ENCODE results near the gene CLCF1.

CLCF1 gene

DNA sequence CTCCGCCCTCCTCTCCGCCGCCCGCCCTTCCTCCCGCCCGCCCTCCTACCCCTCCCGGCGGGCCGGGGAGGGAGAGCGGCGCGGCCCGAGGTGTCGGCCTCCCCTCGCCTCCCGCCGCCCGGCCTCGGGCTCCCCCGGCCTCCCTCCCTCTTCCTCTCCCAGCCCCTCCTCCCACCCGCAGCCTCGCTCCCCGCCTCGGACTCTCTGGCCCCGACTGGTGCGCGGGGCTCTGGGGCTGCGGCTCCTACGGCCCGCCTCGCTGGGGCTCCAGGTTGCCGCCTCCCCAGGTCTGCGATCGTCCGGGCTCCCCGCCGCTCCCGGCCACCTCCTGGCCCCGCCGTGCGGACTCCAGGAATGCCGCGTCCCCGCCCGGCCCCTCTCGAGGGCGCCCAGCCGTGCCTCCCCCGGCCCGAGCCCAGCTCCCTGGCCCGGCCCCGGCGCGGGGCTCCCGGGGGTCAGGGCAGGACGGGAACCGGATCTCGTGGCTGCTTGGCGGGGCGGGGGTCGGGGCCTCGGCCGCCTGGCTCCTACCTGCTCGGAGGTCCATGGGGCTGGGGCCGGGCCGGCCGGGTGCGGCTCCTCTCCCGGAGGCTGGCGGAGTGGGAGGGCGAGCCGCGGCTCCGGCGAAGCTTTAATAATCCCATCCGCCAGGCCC, at the start of gene CLCF1:
Gene CLCF1 (minus strand): TSS at position 606 of the 655 bp plus-strand sequence. CDS start 59 bp downstream, at position 547.
- DNase-seq (ENCODE audit: low read depth, low spot score), result no peak
- H3K27ac ChIP-seq, result peak within 1 kb of the TSS; percentile 94

DNA sequence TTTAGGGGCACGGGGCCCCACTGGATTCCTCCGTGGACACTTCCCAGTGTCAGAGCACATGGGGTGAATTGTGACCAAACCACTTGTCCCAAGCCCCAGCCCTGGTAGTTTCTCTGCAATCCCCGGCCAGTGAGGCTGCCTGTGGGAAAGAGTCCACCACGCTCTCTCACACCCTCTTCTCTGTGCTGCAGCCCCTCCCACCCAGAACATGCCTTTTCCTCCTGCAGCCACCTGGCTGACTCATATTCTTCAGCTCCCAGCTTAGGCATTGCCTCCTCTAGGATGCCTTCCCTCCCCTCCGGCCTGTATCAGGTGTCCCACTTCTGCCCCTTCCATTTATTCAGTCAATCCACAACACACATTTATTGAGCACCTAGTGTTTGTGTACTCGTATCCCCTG, 49.5 kb upstream of the CLCF1 start:
- H3K27ac ChIP-seq, result no peak overlapping the region
- DNase-seq (ENCODE audit: low read depth, low spot score), result peak; percentile 31

DNA sequence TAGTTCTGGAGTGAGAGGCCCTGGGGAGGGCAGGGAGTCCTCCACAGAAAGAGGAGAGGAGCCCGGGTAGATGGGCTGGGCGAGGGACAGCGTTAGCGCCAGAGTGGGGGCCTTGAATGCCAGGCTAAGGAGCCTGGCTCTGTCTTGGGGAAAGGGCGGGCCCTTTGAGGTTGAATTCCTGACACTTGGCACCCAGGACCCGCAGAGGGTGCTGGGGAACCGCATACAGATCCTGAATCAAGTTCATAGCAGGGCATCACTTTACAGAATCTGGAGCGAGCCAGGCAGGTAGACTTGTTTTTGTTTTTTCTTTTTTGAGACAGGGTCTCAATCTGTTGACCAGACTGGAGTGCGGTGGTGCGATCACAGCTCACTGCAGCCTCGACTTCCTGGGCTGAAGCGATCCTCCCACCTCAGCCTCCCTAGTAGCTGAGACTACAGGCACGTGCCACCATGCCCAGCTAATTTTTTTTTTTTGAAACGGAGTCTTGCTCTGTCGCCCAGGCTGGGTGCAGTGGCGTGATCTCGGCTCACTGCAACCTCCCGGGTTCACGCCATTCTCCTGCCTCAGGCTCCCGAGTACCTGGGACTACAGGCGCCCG, 48.1 kb upstream of the CLCF1 start:
- DNase-seq (ENCODE audit: low read depth, low spot score), result no peak
- no peak overlapping the region for H3K27ac ChIP-seq

DNA sequence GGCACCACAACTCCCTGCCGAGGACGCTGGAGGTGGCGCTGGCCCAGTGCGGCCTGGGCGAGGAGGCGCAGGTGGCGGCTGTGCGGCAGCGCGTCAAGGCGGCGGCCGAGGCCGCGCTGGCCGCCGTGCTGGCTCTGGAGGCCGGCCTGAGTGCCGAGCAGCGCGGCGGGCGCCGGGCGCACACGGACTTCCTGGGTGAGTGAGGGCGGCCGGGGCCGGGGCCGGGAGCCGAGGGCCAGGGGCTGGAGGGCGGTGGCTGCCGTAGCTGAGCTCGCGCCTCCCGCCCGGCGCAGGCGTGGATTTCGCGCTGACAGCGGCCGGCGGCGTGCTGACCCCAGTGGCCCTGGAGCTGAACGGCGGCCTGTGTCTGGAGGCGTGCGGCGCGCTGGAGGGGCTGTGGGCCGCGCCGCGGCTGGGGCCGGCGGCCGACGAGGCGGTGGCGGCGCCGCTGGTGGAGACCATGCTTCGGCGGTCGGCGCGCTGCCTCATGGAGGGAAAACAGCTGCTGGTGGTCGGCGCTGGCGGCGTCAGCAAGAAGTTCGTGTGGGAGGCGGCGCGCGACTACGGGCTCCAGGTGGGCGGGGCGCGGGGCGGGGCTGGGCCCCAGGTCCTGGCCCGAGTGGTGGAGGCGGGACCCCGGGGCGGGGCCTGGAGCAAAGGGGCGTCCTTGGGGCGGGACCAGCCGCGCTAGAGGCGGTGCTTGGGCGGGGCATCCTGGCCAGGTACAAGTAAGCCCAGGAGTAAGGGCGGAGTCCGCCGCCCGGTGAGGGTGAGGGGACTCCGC, 47.4 kb upstream of the CLCF1 start:
- peak; percentile 33 for DNase-seq (ENCODE audit: low read depth, low spot score)
- H3K27ac ChIP-seq, result peak overlapping the region; percentile 38

DNA sequence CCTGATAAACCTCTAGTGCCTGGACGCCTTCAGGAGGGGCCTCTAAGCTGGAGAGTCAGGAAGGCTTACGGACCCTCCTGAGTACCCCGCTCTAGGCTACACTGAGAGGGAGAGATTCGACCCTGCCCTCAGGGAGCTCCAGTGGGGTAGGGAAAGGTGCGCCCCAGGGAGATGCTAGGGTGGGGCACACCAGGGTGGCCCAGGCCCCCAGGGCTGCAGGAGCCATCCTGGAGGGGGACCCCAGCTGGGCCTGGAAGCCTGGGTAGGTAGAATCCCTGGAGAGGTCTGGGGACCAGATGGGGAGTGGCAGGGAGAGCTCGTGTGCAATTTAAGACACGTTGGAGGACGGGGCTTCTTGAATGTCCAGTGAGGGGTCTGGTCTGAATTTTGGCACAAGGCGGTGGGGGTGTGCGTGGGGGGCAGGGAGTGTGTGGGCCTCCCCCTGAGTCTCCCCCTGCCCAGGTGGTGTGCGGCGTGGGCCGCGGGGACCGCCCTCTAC, 46.8 kb upstream of the CLCF1 start:
- no peak for DNase-seq (ENCODE audit: low read depth, low spot score)
- H3K27ac ChIP-seq, result peak overlapping the region; percentile 38

DNA sequence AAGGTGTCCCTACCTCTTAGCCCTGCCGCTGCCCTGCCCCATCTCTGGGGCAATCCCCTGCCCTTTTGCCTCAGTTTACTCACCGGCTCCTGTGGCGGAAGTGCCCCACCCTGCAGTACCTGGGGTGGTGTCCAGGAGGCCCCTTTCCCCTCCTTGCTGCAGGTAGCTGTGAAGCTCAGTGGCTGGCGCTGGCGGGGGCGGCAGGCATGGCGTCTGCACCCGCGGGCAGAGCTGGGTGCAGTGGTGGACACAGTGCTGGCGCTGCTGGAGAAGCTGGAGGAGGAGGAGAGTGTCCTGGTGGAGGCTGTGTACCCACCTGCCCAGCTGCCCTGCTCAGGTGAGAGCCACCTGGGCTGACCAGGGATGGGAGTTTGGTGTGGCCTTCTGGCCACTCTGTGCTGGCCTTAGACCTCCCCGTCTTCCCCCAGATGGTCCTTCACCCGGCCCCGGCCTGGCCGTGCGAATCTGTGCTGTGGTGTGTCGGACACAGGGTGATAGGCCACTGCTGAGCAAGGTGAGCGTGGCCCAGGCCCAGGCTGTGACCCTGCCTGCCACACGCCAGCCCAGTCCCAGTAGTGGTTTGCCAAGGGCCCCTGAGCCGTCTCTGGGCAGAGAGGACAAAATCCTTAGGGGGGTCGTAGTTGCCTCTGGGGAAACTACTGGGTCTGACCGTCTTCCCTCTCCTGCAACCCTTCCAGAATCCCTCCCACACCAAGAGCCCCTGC, 46.1 kb upstream of the CLCF1 start:
- H3K27ac ChIP-seq, result no peak overlapping the region
- DNase-seq (ENCODE audit: low read depth, low spot score), result no peak

DNA sequence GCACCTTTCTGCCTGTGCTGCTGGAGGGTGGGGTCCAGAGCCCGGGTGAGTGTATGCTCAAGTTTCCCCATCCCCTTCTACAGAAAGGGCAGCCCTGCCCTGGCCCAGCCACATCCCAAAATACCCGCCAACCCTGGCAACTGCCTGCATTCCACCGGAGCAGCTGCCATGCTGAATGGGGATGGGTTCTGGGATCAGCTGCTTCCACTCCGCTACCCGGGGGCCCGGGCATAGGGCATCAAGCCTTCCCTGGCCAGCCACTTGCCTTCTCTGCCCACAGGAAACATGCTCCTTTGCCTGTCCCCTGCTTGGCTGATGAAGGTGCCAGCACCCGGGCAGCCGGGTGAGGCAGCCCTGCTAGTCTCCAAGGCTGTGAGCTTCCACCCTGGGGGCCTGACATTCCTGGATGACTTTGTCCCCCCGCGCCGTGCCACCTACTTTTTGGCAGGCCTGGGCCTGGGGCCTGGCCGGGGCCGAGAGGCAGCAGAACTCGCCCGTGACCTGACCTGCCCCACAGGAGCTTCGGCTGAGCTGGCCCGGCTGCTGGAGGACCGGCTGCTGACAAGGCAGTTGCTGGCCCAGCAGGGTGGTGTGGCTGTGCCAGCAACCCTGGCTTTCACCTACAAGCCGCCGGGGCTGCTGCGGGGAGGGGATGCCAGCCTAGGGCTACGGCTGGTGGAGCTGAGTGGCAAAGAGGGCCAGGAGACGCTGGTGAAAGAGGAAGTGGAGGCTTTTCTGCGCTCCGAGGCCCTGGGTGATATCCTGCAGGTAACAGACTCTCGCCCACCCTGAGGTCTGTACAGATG, 45.3 kb upstream of the CLCF1 start:
- H3K27ac ChIP-seq, result no peak overlapping the region
- no peak for DNase-seq (ENCODE audit: low read depth, low spot score)

DNA sequence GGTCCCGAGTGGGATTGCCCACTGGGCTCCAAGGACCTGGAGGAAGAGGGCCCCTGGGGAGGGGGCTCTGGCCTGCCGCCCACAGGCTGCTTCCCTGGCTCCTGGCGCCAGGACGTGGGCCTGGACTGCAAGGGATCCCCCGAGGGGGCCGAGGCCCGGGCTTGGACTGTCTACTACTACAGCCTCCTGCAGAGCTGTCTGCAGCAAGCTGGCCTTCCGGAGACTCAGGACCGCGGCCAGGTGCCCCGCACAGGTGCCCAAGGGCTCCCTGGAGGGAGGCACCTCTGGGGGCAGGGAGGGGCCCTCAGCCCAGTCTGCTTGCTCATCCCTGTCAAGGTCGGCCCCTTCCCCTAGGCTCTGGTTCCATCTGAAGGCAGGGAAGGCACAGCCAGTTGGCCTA, 44.0 kb upstream of the CLCF1 start:
- no peak for DNase-seq (ENCODE audit: low read depth, low spot score)
- no peak overlapping the region for H3K27ac ChIP-seq

DNA sequence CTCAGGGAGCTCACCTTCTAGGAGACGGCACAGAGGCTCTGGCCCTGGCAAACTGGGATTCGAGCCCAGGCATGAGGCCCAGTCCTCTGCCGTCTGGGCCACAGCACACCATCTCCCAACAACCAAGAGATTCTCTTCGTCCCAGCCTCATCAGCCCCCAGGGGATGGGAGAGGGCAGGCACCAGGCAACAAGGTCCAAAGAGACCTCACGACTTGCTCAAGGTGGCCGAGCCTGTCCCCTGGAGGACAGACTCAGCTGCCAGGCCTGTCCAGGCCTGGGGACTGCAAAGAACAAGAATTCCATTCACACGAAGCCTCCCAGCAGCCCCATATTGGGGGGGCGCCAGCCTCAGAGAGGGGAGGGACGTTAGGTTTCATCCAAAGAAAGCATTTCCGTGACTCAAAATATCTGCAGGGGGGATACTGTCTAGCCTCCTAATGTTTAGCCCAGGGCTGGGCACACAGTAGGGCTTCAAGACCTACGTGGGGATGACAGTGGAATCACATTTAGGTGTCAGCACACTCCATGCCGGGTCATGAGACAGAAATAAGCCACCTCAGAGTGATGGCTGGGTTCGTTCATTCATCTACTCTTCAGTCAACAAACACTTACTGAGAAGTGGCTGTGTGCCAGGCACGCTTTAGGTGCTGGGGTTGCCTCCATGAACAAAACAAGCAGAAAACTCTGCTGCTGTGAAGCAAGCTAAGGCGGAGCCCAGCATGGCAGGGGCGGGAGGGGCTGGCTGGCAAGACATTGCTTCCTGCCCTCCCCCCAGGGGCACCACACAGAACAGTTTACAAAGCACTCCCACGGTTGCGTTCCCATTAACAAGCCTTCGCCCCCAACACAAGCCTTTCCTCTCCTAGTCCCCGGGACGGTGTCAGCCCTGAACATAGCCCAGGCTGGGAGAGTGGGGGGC, 43.3 kb upstream of the CLCF1 start:
- no peak for DNase-seq (ENCODE audit: low read depth, low spot score)
- H3K27ac ChIP-seq, result no peak overlapping the region

DNA sequence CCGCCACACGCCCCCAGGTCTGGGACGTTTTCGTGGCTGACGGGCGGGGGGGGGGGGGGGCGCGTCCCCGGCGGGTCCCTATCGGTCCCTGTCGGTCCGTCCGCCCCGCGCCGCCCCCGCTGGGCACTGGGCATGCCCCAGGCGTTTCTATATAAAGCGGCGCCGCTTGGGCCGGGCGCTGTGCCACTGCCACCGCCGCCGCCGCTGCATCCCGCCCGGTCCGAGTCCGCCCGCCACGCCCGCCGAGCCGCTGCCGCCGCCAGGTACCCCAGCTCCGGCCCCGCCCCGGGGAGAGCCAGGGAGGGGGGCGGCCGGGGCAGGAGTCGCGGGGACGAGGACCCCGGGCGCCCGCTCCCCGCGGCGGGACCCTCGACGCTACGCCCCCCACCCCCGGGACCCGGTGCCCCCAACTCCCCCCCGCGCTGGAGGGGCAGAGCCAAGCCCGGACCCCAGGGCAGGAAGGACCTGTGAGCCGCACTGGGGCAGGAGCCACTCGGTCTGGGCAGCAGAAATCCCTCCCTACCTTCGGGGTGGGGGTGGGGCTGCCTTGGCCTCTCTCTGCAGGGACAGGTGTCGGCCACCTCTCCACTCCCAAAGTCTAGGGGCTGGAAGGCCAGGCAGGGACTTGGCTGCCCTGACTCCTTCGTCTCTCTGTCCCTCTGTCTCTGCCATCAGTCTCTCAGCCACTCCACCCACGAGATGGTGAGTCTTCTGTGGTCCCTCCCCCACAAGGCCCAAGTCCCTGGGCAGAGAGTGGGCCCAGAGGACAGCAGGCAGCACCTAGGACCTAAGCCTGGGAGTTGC, 42.3 kb upstream of the CLCF1 start, which contains the start of gene CARNS1:
Gene CARNS1 (plus strand): TSS at position 178 of the 804 bp plus-strand sequence. CDS start 522 bp downstream, at position 700.
- no peak for DNase-seq (ENCODE audit: low read depth, low spot score)
- H3K27ac ChIP-seq, result no peak within 1 kb of the TSS

DNA sequence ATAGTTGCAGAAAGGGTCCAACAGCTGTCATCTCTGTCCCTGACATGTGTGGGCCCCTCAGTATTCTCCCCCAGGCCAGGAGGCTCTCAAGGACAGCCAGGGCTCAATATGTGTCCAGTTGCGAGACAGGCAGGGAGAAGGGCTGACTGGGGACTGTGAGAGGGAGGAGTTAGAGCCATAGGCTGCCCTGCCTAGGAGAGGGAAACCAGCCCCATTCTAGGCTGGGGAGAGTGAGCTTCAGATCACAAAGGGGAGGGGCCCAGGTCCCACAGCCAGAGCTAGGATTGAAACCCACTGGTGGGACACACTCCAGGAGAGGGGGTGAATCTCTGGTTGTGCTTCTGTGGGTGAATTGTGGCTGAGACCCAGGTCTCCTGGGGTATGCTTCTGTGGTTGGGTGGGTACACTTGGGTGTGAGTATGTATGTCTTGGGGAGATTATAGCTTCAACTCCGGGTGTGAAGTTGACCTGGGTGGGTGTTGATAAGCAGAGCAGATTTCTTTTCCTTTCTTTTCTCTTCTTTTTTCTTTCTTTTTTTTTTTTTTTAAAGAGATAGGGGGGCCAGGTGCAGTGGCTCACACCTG, 40.0 kb upstream of the CLCF1 start:
- no peak overlapping the region for H3K27ac ChIP-seq
- DNase-seq (ENCODE audit: low read depth, low spot score), result no peak

DNA sequence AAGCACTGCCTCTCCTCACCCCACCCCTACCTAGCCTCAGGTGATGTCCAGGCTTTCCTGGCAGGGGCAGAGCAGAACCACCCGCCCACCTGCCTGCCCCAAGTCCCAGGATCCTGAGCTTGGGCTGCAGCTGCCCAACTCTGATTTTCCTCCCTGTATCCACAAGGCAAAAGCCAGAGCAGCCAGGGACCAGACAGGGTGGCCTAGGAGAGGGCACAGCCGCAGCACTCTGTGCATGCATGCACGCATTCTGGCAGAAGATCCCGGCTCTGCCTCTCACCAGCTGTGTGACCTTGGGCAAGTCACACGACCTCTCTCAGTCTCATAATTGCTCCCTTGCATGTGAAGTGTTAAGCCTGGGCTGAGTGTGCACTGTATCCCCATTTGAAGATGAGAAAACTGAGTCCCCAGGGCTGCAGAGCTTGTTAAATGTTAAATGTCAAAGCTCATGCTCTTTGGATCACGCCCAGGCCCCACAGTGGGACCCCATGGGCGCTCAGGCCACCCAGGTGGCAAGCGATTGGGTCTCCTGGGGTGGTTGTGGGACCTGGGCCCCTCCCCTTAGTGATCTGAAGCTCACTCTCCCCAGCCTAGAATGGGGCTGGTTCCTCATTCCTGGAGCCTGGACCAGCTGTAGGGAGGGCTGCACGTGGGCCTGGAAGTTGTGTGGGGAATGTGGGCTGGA, 39.2 kb upstream of the CLCF1 start:
- DNase-seq (ENCODE audit: low read depth, low spot score), result no peak
- no peak overlapping the region for H3K27ac ChIP-seq

DNA sequence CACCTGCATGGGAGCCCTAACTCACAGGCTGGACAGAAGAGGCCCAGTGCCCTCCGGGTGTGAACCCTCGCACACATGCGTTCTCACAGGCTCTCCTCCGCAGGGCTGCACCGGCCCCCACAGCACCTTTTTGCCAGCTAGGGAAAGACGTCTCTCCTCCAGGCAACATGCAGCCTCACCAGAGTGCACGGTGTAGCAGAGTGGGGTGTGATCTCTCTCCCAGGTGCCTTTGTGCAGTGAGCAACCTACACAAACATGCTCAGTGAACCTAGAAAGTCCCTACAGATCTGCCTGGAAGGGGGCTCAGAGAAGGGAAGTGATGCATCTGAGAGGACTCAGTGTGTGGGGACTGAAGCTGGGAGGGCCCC, 38.4 kb upstream of the CLCF1 start:
- DNase-seq (ENCODE audit: low read depth, low spot score), result no peak
- no peak overlapping the region for H3K27ac ChIP-seq

DNA sequence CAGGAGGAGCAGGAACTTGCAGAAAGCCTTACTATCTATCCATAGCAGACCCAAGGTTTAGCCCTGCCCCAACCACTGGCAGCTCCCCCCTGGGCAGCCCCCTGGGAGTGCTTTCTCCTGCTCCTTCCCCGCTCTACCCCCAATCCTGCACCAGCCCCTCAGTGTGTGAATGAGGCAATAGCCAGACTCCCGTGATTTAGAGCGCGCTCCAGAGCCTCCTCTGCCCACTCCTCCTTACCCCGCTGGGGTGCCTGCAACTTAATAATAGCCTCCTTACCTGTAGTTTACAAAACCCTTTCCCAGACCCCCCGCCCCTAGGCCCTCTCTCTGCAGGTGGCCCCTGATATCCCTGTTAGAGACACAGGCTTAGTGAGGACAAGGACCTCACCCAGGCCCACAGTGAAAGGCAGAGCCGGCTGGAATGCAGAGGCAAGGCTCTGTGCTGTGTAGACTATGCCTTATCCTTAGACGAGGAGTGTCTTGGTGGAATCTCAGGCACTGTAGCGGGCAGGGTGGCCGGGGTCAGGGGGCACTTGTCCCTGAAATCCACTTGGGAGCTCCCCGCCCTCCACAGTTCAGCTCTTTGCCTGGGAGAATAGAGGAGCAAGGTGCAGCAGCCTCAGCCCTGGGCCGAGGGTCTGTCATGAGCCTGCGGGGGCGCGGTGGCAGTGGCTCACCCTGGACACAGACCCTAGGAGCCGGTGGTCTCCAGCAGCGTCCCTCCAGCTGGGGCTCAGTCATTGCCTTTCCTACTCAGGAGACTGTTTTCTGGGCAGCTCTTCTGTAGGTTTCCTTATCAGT, 37.8 kb upstream of the CLCF1 start:
- no peak for DNase-seq (ENCODE audit: low read depth, low spot score)
- H3K27ac ChIP-seq, result no peak overlapping the region

DNA sequence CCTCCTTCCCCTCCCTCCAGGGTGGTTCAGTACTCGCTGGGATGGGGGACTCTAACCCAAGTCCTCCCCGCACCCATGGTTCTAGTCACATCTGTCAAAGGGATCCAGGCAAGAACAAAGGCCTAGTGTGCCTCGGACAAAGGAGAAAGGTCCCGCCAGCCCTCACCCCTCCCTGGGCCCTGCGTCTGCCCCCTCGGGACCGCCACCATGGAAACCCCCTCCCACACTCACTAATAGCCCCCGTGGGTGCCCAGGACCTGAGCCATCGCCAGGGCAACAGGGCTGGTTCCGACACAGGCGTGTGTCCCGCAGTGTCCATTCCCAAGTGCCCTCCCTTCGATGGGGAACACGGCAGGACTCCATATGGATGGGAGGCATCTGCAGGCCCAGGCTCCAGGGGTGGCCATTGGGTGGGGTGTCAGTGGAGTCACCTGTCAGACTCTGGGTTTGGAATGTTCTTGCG, 37.0 kb upstream of the CLCF1 start:
- H3K27ac ChIP-seq, result no peak overlapping the region
- DNase-seq (ENCODE audit: low read depth, low spot score), result no peak

DNA sequence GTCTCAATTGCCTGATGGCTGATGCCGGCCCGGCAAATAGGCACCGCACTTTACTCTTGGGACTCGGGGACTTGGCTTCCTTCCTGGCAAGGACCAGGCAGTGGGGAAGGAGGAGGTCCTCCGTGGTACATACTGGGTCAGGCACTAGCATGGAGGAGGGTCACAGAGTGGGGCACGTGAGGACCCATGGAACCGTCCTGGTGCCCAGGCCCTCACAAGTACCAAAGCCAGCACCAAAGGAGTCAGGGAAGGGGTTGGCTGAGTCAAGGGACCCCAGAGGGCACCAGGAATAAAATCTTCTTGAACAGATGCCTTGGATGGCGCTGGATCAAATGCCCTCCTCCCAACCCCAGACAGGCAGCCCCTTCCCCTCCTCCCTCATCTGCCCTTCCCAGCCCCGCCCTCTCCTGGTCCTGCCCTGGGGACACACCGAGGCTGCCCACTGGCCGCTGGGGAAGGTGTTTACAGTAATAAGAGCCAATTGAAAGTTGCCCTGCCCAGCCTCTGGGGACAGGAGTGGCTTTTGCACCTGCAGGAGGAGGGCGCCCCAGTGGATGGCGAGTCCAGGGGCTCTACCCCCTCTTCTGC, 36.5 kb upstream of the CLCF1 start:
- no peak overlapping the region for H3K27ac ChIP-seq
- no peak for DNase-seq (ENCODE audit: low read depth, low spot score)
